ENCODE results near the gene SCN1B. TPM values are rescaled to one million over a fixed set of nuclear protein-coding genes. Genes with fewer than 3 reads are reported as not detected.

The SCN1B gene
- total and polyA plus RNA-seq, 10 of the 15 experiments (the other 5 are each of a cell fraction or from before 2014, with no cell fraction given) = 0.04 to 0.54 (median 0.11) TPM; not detected in 3

DNA sequence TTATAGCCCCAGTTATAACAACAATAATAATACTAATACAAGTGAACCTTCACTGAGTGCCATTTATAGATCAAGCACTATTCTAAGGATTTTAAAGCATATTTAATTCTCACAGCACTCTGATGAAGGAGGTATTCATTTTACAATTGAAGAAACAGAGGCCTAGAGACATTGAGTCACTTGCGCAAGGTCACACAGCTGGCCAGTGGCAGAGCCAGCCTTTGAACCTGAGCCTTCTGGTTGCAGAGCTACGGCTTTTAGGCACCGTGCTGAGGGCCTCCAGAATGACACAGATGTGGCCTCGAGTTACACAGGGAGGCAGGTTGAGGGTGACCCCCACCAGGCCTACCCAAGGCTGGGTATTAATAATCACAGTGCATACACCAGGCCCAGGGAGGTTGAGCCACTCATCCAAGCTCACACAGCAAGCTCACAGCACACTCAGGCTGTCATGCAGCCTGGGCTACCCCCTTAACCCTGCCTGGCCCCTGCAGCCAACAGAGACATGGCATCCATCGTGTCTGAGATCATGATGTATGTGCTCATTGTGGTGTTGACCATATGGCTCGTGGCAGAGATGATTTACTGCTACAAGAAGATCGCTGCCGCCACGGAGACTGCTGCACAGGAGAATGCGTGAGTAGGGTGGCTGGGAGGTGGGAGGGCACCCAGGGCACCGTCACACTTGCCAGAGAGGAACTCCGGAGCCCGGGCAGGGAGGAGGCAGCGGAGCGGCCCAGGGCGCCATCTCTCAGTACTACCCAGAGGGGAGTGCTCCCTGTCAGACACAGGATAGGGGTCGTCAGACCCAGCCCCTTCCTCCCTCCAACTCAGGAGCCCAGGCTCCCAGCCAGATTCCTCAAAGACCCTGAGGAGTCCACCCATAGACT lies 8.6 kb downstream of the SCN1B start:
- DNase-seq (ENCODE audit: low read depth, low spot score) (no peak), ATAC-seq (peak; percentile 24), FAIRE-seq (peak; percentile 38)
- TF ChIP-seq STAT3 (IDR thresholded peaks at IDR 0.05; ENCODE audit: low read depth, low read length) (no peak), SREBF2 (IDR thresholded peaks at IDR 0.05; ENCODE audit: low read length) (no peak), JUNB (IDR thresholded peaks at IDR 0.05) (no peak), TARDBP (IDR thresholded peaks at IDR 0.05; ENCODE audit: borderline replicate concordance) (no peak), POLR2AphosphoS2 (IDR thresholded peaks at IDR 0.05; ENCODE audit: low read depth, low read length) (no peak), MTA3 (IDR thresholded peaks at IDR 0.05; ENCODE audit: borderline replicate concordance, low read length) (no peak), DPF2 (IDR thresholded peaks at IDR 0.05) (no peak), SMAD1 (IDR thresholded peaks at IDR 0.05; ENCODE audit: low read depth, partially characterized antibody) (no peak), SUZ12 (IDR thresholded peaks at IDR 0.05; ENCODE audit: unreplicated experiment) (no peak), ATF7 (IDR thresholded peaks at IDR 0.05; ENCODE audit: low read depth) (no peak), BMI1 (IDR thresholded peaks at IDR 0.05; ENCODE audit: borderline replicate concordance) (no peak)
- TF ChIP-seq, protein P1, sequence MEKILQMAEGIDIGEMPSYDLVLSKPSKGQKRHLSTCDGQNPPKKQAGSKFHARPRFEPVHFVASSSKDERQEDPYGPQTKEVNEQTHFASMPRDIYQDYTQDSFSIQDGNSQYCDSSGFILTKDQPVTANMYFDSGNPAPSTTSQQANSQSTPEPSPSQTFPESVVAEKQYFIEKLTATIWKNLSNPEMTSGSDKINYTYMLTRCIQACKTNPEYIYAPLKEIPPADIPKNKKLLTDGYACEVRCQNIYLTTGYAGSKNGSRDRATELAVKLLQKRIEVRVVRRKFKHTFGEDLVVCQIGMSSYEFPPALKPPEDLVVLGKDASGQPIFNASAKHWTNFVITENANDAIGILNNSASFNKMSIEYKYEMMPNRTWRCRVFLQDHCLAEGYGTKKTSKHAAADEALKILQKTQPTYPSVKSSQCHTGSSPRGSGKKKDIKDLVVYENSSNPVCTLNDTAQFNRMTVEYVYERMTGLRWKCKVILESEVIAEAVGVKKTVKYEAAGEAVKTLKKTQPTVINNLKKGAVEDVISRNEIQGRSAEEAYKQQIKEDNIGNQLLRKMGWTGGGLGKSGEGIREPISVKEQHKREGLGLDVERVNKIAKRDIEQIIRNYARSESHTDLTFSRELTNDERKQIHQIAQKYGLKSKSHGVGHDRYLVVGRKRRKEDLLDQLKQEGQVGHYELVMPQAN (conservative IDR thresholded peaks at IDR 0.05) = no peak
- TF ChIP-seq, protein P2, sequence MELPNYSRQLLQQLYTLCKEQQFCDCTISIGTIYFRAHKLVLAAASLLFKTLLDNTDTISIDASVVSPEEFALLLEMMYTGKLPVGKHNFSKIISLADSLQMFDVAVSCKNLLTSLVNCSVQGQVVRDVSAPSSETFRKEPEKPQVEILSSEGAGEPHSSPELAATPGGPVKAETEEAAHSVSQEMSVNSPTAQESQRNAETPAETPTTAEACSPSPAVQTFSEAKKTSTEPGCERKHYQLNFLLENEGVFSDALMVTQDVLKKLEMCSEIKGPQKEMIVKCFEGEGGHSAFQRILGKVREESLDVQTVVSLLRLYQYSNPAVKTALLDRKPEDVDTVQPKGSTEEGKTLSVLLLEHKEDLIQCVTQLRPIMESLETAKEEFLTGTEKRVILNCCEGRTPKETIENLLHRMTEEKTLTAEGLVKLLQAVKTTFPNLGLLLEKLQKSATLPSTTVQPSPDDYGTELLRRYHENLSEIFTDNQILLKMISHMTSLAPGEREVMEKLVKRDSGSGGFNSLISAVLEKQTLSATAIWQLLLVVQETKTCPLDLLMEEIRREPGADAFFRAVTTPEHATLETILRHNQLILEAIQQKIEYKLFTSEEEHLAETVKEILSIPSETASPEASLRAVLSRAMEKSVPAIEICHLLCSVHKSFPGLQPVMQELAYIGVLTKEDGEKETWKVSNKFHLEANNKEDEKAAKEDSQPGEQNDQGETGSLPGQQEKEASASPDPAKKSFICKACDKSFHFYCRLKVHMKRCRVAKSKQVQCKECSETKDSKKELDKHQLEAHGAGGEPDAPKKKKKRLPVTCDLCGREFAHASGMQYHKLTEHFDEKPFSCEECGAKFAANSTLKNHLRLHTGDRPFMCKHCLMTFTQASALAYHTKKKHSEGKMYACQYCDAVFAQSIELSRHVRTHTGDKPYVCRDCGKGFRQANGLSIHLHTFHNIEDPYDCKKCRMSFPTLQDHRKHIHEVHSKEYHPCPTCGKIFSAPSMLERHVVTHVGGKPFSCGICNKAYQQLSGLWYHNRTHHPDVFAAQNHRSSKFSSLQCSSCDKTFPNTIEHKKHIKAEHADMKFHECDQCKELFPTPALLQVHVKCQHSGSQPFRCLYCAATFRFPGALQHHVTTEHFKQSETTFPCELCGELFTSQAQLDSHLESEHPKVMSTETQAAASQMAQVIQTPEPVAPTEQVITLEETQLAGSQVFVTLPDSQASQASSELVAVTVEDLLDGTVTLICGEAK (IDR thresholded peaks at IDR 0.05; ENCODE audit: borderline replicate concordance) = no peak
- TF ChIP-seq, protein P3, sequence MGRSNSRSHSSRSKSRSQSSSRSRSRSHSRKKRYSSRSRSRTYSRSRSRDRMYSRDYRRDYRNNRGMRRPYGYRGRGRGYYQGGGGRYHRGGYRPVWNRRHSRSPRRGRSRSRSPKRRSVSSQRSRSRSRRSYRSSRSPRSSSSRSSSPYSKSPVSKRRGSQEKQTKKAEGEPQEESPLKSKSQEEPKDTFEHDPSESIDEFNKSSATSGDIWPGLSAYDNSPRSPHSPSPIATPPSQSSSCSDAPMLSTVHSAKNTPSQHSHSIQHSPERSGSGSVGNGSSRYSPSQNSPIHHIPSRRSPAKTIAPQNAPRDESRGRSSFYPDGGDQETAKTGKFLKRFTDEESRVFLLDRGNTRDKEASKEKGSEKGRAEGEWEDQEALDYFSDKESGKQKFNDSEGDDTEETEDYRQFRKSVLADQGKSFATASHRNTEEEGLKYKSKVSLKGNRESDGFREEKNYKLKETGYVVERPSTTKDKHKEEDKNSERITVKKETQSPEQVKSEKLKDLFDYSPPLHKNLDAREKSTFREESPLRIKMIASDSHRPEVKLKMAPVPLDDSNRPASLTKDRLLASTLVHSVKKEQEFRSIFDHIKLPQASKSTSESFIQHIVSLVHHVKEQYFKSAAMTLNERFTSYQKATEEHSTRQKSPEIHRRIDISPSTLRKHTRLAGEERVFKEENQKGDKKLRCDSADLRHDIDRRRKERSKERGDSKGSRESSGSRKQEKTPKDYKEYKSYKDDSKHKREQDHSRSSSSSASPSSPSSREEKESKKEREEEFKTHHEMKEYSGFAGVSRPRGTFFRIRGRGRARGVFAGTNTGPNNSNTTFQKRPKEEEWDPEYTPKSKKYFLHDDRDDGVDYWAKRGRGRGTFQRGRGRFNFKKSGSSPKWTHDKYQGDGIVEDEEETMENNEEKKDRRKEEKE (IDR thresholded peaks at IDR 0.05) = no peak
- H3K9ac ChIP-seq (ENCODE audit: control insufficient read depth, insufficient read depth, low read length) = no peak overlapping the region
- peaks cover 0 to 5% of the 10 kb centered on the region in 2 experiments; a peak in 3 of 4 replicates for H3K27me3 ChIP-seq (replicated peaks in 1 of 2; ENCODE audit: control insufficient read depth in 2 of 2, insufficient read depth in 2 of 2, low read length in 1 of 2)
- no peaks in the 10 kb centered on the region for H3K79me2 ChIP-seq (ENCODE audit: control insufficient read depth, insufficient read depth, low read length)
- no peak overlapping the region for H3K27ac ChIP-seq (ENCODE audit: control insufficient read depth, insufficient read depth)
- peak overlapping the region; percentile 39 for H2AFZ ChIP-seq (ENCODE audit: control insufficient read depth, low read depth, low read length)
- intact Hi-C loops (cut with micrococcal nuclease; ENCODE audit: unreplicated experiment) (no loop called here), in situ Hi-C loops (cut with MboI) (no loop called here)
- H3K4me3 ChIP-seq = no peak overlapping the region
- WGBS (ENCODE audit: insufficient coverage, insufficient replicate concordance, low lambda C conversion rate, missing lambda C conversion rate) = 59% methylated on average over 16 of the region's 17 CpGs
- H3K36me3 ChIP-seq (ENCODE audit: control insufficient read depth in 2 of 2, insufficient read depth in 2 of 2, low read length in 1 of 2) = no peaks in the 10 kb centered on the region
- no peaks in the 10 kb centered on the region for H4K20me1 ChIP-seq (ENCODE audit: control insufficient read depth, insufficient read depth)
- peak overlapping the region; percentile 41; the same call in 1 of the 2 replicates for H3K4me2 ChIP-seq (ENCODE audit: control insufficient read depth, insufficient read depth)
- H3K4me1 ChIP-seq (ENCODE audit: control insufficient read depth, insufficient read depth, low read length) = peaks cover 13% of the 10 kb centered on the region
- SMC1A ChIA-PET (ENCODE audit: uncharacterized antibody, unreplicated experiment) = interaction anchor here (0.9 kb wide), 1 partner anchor 28 kb away, joined by 3 read pairs; no protein-coding TSS in a partner anchor
- CTCF ChIA-PET = interaction anchor here (1.1 to 2.0 kb wide), 4 partner anchors 8 to 75 kb away, joined by 3 to 5 read pairs (median 4); no protein-coding TSS in a partner anchor
- no peaks in the 10 kb centered on the region for H3K9me3 ChIP-seq (replicated peaks; ENCODE audit: control insufficient read depth, insufficient read depth, low read length)
- RAD21 ChIA-PET (ENCODE audit: unreplicated experiment) = interaction anchor here (0.9 kb wide), 1 partner anchor 26 kb away, joined by 3 read pairs; no protein-coding TSS in a partner anchor
- POLR2A ChIA-PET = no interaction called here
- no TSS peak for BruUV-seq (replicated peaks)
